ENCODE results near the gene NOBOX. TPM values are rescaled to one million over a fixed set of nuclear protein-coding genes. Genes with fewer than 3 reads are reported as not detected.

Gene NOBOX
- polyA plus RNA-seq, 1 donor from 2014 or later, result not detected

- Histone ChIP-seq H3K79me2 (replicated peaks; ENCODE audit: insufficient read depth, low read length) (no peaks in the 10 kb centered on the region), H3K4me2 (ENCODE audit: low read length) (no peak overlapping the region), H3K4me3 (ENCODE audit: low read length) (no peak overlapping the region), H2AFZ (ENCODE audit: low read depth, low read length) (no peak overlapping the region), H3K36me3 (ENCODE audit: insufficient read depth, low read length) (no peaks in the 10 kb centered on the region), H4K20me1 (ENCODE audit: insufficient read depth) (no peaks in the 10 kb centered on the region), H3K27me3 (ENCODE audit: insufficient read depth, low read depth, low read length) (no peaks in the 10 kb centered on the region), H3F3A (ENCODE audit: insufficient read depth, low read length, poor library complexity, severe bottlenecking) (no peaks in the 10 kb centered on the region), H3K27ac (ENCODE audit: low read length) (no peak overlapping the region), H3K9me3 (ENCODE audit: low read length) (no peaks in the 10 kb centered on the region), H3K9me2 (ENCODE audit: insufficient read depth, low read length) (no peaks in the 10 kb centered on the region), H3K9ac (ENCODE audit: low read length) (no peak overlapping the region)
- TF ChIP-seq TAF1 (IDR thresholded peaks at IDR 0.05; ENCODE audit: low read depth) (no peak), EZH2 (IDR thresholded peaks at IDR 0.05; ENCODE audit: borderline replicate concordance, insufficient read depth, low read length, poor library complexity, severe bottlenecking) (no peak), POLR2AphosphoS5 (IDR thresholded peaks at IDR 0.05) (no peak), REST (IDR thresholded peaks at IDR 0.05; ENCODE audit: borderline replicate concordance) (no peak), MXI1 (conservative IDR thresholded peaks at IDR 0.05; ENCODE audit: poor library complexity, severe bottlenecking) (no peak), RAD21 (conservative IDR thresholded peaks at IDR 0.05) (no peak), SMC3 (conservative IDR thresholded peaks at IDR 0.05; ENCODE audit: poor library complexity) (no peak), EP300 (conservative IDR thresholded peaks at IDR 0.05; ENCODE audit: poor library complexity, severe bottlenecking) (no peak)
Observed at GRCh38 chr7:144445590-144445989, 42.1 kb upstream of the NOBOX start.

GRCh38 chr7:144439717-144440205, 36.3 kb upstream of the NOBOX start:
- Histone ChIP-seq H3K79me2 (replicated peaks; ENCODE audit: insufficient read depth, low read length) (no peaks in the 10 kb centered on the region), H3K27ac (ENCODE audit: low read length) (no peak overlapping the region), H3K9me3 (ENCODE audit: low read length) (no peaks in the 10 kb centered on the region), H3K27me3 (ENCODE audit: insufficient read depth, low read depth, low read length) (no peaks in the 10 kb centered on the region), H3K4me2 (ENCODE audit: low read length) (no peak overlapping the region), H4K20me1 (ENCODE audit: insufficient read depth) (no peaks in the 10 kb centered on the region), H3F3A (ENCODE audit: insufficient read depth, low read length, poor library complexity, severe bottlenecking) (no peaks in the 10 kb centered on the region), H3K9me2 (ENCODE audit: insufficient read depth, low read length) (no peaks in the 10 kb centered on the region), H3K36me3 (ENCODE audit: insufficient read depth, low read length) (no peaks in the 10 kb centered on the region), H3K9ac (ENCODE audit: low read length) (no peak overlapping the region), H3K4me3 (ENCODE audit: low read length) (no peak overlapping the region), H2AFZ (ENCODE audit: low read depth, low read length) (no peak overlapping the region)
- TF ChIP-seq RAD21 (conservative IDR thresholded peaks at IDR 0.05), result no peak
- TF ChIP-seq CTCF (IDR thresholded peaks at IDR 0.05; ENCODE audit: poor library complexity, severe bottlenecking), result no peak
- TF ChIP-seq REST (IDR thresholded peaks at IDR 0.05; ENCODE audit: borderline replicate concordance), result no peak
- TF ChIP-seq SMC3 (conservative IDR thresholded peaks at IDR 0.05; ENCODE audit: poor library complexity), result no peak
- no peak for TF ChIP-seq EP300 (conservative IDR thresholded peaks at IDR 0.05; ENCODE audit: poor library complexity, severe bottlenecking)
